GM18526 (cell line): ENCODE data around the gene INTS1.

ENCODE experiments used
- POLR2A ChIP-seq: IDR thresholded peaks from 3 replicates; pipeline ENCODE4 v1.6.1; 2011; ENCODE audit not compliant: insufficient read length; ENCODE audit errors: extremely low read depth

Gene INTS1

DNA sequence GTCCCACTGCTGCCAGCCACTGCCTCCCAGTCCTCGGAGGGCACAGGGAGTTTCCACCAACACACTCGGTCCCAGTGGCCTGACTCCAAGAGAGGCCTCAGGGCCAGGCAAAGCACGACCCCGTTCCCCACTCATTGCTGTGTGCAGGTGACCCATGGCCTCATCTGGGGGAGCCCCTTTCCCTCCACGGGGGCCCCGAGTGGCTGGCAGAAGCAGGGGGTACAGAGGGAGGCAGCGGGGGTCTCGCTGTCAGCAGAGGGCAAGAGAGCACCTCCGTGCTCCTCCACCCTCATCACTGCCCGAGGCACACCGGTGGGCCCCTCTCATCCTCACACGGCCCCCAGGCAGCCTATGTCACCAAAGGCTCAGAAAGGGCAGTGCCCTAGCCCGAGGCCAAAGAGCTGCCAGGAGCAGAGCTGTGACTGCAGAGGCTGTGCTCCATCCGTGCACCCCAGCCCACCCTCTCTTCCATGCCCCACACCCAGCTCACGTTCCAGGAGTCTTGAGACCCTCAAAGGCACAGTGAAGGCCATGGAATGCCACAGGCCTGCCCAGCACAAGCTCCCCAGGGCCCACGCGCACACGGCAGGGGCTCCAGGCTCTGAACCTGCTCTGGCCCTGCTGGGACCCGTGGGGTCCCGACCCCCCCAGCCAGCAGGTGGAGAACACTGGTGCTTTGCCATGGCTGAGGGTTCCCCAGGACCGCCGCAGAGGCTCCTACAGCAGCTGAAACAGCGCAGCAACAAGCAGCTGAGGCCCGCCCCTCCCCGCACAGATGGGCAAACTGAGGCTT, 70.9 kb downstream of the INTS1 start:
- TF ChIP-seq POLR2A: no peak

DNA sequence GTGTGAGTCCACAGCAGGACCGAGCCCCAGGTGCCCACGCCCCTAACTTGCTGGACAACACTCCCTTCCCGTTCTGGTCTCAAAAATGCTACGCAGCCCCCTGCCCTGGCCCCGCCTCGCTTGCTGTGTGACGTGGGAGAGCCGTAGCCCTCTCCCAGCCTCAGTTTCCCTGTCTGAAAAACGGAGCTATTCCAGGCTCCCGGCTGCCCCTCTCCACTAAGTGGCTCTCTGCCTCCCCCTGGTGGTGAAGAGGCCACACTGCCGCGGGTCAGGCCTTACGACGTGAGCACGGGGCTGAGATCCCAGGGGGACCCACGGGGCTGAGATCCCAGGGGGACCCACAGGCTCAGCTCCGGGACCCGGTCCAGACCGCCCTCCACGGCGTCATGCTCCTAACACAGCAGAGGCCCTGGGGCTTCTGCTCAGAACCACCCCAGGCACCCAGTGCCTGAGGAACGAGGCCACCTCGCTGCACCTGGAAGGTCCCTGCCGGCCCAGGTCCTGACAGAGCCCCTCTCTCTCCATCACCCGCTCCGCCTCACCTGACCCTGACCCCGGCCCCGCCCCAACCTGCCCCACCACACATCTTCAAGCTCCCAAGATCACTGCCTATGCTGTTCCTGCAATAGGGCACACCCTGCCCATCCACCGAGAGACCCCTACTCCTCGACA, 71.6 kb downstream of the INTS1 start:
- no peak for TF ChIP-seq POLR2A

GRCh38 chr7:1431634-1432380, 72.4 kb downstream of the INTS1 start:
- no peak for TF ChIP-seq POLR2A

DNA sequence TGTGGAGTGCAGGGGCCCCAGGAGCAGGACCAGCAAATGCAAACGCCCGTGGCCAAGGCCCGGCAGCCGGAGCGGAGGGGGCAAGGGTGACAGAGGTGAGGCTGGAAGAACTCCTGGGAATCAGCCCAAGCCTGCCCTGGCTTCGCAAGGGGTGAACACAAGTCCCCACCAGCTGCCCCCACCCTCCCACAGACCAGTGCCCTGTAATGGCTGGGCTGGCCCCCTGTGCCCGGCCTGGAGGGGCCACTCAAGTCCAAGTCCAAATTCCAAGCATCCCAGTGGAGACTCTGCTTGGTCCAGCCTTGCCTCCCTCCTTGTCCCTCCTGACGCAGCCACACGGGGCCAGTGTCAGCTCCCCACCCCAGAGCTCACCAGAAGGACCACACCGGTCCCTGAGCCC, 73.0 kb downstream of the INTS1 start:
- no peak for TF ChIP-seq POLR2A

DNA sequence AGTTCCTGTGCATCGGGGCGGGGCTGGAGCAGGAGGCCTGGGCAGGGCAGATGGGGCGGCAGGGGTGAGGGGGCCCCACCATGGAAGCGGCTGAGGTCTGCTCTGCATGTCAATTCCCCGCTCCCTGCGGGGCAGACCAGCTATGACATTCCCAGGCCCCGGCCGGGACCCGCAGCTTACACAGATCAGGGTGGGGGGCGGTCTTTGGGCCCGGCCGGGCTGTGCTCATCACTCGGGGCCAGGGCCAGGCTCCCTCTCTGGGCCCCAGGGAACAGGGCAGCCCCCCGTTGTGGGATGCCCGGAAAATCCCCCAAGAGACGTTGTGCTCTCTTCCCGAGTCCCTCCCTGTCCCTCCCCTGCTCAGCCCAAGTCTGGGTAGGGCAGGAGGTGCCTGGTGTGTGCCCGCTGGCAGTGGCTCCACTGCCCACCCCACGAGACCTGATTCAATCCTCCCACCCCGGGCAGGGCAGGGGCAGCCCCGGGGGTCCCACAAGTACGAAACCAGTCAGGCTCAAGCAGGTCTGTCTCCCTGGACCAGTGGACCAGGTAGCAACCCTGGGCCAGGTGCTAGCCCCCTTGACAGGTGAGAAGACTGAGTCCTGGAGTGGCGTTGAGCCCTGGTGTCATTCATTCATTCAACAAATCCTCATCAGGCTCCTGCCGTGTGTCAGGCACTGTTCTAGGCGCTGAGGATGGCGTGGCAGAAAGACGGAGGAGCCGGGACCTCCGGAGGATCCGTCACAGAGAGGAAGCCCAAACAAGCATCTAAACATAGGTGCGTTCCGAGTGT, 73.9 kb downstream of the INTS1 start:
- no peak for TF ChIP-seq POLR2A

- no peak for TF ChIP-seq POLR2A
Observed at GRCh38 chr7:1428941-1429501, 75.2 kb downstream of the INTS1 start.

DNA sequence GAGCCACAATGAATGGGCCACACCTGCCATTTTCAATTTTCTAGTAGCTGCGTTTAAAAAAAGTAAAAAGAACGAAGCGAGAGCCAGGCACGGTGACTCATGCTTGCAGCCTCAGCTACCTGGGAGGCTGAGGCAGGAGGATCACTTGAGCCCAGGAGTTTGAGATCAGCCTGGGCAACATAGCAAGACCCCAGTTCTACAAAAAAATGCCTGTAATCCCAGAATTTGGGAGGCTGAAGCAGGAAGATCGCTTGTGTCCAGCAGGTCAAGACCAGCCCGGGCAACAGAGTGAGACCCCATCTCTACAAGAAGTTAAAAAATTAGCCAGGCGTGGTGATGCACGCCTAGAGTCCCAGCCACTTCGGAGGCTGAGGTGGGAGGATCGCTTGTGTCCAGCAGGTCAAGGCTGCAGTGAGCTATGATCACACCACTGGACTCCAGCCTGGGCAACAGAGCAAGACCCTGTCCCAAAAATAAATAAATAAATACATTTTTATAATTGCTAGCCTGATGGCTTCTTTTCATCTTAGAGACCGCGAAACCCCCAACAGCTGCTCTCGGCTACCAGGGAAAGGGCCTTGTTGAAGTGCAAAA, 77.0 kb downstream of the INTS1 start:
- TF ChIP-seq POLR2A: no peak

- TF ChIP-seq POLR2A: no peak
Observed at GRCh38 chr7:1426474-1426873, 77.7 kb downstream of the INTS1 start.

- TF ChIP-seq POLR2A: no peak
Observed at GRCh38 chr7:1425292-1426136, 78.7 kb downstream of the INTS1 start.

DNA sequence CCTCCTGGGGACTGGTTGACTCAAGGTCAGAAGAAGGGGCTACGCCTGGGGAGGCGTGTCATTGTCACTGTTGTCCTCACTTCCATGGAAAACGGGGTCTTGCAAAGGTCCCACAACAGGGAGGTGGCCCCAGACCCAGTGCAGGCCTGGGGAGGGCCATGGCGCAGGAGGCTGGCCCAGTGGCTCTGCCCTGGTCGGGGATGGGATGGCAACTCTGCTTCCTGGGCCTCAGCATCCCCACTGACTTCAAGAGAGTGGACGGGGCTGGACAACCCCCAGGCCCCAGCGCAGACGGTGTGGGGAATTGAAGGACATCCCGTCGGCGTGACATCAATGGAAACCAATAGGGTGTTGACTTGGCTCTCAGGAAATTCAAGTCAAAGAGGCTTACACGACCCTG, 80.1 kb downstream of the INTS1 start:
- TF ChIP-seq POLR2A: no peak

GRCh38 chr7:1423264-1423811, 80.9 kb downstream of the INTS1 start:
- no peak for TF ChIP-seq POLR2A

DNA sequence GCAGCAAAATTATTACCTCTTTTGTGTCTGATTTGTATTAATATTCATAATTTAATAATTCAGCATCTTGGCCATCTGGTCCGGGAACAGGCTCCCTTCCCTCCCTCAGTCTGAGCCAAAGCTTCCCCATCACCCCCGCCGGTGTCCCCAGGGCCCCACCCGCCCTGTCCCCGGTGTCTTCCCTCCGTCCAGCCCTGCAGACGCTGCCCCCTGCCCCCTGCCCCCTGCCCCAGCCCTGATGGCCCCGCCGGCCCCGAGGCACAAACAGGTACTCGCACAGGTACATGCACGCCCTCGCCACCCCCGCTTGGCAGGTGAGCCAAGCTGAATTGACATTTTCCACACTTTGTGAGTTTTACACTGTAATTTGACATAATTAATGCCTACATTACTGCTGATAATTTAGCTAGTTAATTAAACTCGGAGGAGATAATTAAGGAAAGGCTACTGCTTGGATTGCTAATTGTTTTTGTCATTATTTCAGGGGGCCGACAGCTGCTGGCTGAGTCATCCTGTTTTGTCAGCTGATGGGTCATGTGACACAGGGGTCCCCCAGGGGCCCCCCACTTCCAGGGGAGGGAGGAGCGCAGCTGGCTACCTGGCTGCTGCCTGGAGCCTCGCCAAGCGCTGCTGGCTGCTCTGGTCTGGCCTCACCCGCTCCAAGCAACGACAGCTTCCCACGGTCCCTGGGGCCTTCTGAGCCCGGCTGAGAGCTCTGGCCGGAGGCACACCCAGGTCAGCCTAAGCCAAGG, 81.5 kb downstream of the INTS1 start:
- no peak for TF ChIP-seq POLR2A

DNA sequence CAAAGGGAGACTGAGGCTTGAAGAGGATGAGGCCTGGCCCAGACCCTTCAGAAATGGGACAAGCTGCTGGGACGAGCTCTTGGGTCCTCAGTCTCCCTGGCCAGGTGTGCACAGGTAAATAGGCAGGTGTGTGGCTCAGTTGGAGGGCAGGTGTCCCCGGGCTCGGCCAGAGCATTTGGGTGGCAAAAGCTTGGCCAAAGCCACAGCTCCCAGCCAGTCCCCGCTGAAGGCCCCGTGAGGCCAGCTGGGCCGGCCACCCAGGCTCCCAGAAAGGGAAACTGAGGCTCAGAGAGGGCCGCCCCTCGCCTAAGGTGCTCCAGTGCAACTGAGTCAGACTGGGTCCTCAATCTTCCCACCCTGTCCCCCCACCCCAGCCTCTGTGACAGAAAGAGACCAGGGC, 82.2 kb downstream of the INTS1 start:
- no peak for TF ChIP-seq POLR2A
